HepG2 (cell line): ENCODE data around the gene RINL.

Experiments used
- ZSCAN12 ChIP-seq: sonication (generic); formaldehyde crosslinking; IDR thresholded peaks from 2 replicates; pipeline ENCODE4 v1.9.0; 2021; ENCODE audit warnings: mild to moderate bottlenecking, missing genetic modification reagents
- TF ChIP-seq, protein P1 (sequence below): sonication (generic); formaldehyde crosslinking; IDR thresholded peaks from 2 replicates; pipeline ENCODE4 v1.4.0; 2020; ENCODE audit warnings: missing genetic modification reagents

DNA sequence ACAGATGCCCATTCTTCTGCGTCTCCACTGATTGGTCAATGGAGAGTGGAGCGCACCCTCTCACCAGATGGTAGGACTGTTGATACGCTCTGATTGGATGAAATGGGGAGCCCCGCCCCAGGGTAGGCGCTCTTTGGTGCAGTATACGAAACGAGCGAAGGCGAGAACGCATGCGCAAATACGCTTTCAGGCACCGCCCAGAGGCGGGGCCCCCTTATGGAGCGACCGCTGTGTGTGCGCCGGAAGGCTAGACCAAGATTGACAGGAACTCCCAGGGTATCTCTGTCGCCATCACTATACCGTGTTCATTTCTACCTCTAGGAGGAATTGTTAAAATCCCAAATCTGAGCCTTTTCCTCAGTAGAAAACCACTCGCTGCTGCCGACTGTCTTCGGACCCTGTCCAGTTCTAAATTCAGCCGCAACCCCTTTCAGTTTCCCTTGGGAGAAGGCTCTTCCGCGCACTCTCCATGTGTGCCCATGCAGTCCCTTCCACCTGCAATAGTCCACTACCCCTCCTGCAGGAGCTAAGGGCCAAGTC is 27.6 kb downstream of the RINL start:
- no peak for TF ChIP-seq ZSCAN12 (CRISPR knock-in tag)
- TF ChIP-seq, protein P1, sequence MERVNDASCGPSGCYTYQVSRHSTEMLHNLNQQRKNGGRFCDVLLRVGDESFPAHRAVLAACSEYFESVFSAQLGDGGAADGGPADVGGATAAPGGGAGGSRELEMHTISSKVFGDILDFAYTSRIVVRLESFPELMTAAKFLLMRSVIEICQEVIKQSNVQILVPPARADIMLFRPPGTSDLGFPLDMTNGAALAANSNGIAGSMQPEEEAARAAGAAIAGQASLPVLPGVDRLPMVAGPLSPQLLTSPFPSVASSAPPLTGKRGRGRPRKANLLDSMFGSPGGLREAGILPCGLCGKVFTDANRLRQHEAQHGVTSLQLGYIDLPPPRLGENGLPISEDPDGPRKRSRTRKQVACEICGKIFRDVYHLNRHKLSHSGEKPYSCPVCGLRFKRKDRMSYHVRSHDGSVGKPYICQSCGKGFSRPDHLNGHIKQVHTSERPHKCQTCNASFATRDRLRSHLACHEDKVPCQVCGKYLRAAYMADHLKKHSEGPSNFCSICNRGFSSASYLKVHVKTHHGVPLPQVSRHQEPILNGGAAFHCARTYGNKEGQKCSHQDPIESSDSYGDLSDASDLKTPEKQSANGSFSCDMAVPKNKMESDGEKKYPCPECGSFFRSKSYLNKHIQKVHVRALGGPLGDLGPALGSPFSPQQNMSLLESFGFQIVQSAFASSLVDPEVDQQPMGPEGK (CRISPR knock-in tag), result no peak
